Measurements from ENCODE around the gene CA14. TPM values are rescaled to one million over a fixed set of nuclear protein-coding genes. Genes with fewer than 3 reads are reported as not detected.
"Not testable (repeated sequence)": the region's sequence is repeated elsewhere in the genome, so short reads cannot be mapped to it uniquely, and the experiment has no call there.

CA14 gene
- total and polyA plus RNA-seq, 2 of the 4 experiments (the other 2 are of a cell fraction) = not detected

GRCh38 chr1:150227228-150227627, 30.3 kb upstream of the CA14 start:
- TF ChIP-seq NFE2L2 (IDR thresholded peaks at IDR 0.05; ENCODE audit: low read depth, low read length) (no peak), MAZ (IDR thresholded peaks at IDR 0.05; ENCODE audit: borderline replicate concordance, low read depth, low read length) (no peak), ELK1 (IDR thresholded peaks at IDR 0.05; ENCODE audit: borderline replicate concordance, low read depth, low read length) (no peak), MAFK (IDR thresholded peaks at IDR 0.05; ENCODE audit: low read depth, low read length) (no peak), USF2 (IDR thresholded peaks at IDR 0.05; ENCODE audit: low read depth, low read length) (no peak), RCOR1 (IDR thresholded peaks at IDR 0.05; ENCODE audit: insufficient replicate concordance, low read length) (no peak), RFX5 (IDR thresholded peaks at IDR 0.05; ENCODE audit: low read depth, low read length) (no peak), CHD1 (IDR thresholded peaks at IDR 0.05; ENCODE audit: low read depth, low read length) (no peak)
- BruUV-seq (replicated peaks) = no TSS peak
- H3K27ac ChIP-seq (ENCODE audit: insufficient read depth, low read length) = no peak overlapping the region
- ChIA-PET POLR2A (ENCODE audit: unreplicated experiment) (no interaction called here), CTCF (no interaction called here)
- no peak overlapping the region for H3K4ac ChIP-seq (ENCODE audit: low read depth, low read length)
- no peak overlapping the region for H3K9ac ChIP-seq (ENCODE audit: low read depth, low read length)
- H3K18ac ChIP-seq (ENCODE audit: low read depth, low read length) = no peak overlapping the region
- H4K20me1 ChIP-seq (ENCODE audit: insufficient read depth, low read length) = no peaks in the 10 kb centered on the region
- H3K4me1 ChIP-seq (ENCODE audit: control insufficient read depth, insufficient read depth, low read length) = no peaks in the 10 kb centered on the region
- no peak overlapping the region for H3K56ac ChIP-seq (ENCODE audit: extremely low read depth, insufficient read depth, low read length)
- intact Hi-C loops (cut with micrococcal nuclease) = no loop called here
- no peak for DNase-seq
- H2BK15ac ChIP-seq (ENCODE audit: low read depth, low read length) = no peak overlapping the region
- no peak overlapping the region for H3K14ac ChIP-seq (replicated peaks; ENCODE audit: low read depth, low read length)
- H4K5ac ChIP-seq (ENCODE audit: low read depth, low read length) = no peak overlapping the region
- no peak overlapping the region for H2BK5ac ChIP-seq (ENCODE audit: low read depth, low read length, poor library complexity, severe bottlenecking)
- no peak overlapping the region for H2AK5ac ChIP-seq (ENCODE audit: low read depth, low read length)
- H4K8ac ChIP-seq (ENCODE audit: low read depth in 2 of 2, low read length in 2 of 2) = no peak overlapping the region
- in situ Hi-C loops (cut with MboI; ENCODE audit: low sequenced_read_pairs) = no loop called here
- H3K36me3 ChIP-seq (ENCODE audit: control insufficient read depth, insufficient read depth, low read length) = peaks cover 22% of the 10 kb centered on the region
- dilution Hi-C loops (cut with HindIII; ENCODE audit: low sequenced_read_pairs, unreplicated experiment) = no loop called here
- H3K4me2 ChIP-seq (ENCODE audit: low read depth, low read length) = no peak overlapping the region
- no peak for ATAC-seq (ENCODE audit: low read depth)
- no peak overlapping the region for H3K23ac ChIP-seq (ENCODE audit: low read depth, low read length)
- no peak overlapping the region for H2AK9ac ChIP-seq (replicated peaks; ENCODE audit: low read depth, low read length, poor library complexity)
- H3K9me3 ChIP-seq (ENCODE audit: control insufficient read depth, insufficient read depth, low read length) = no peaks in the 10 kb centered on the region
- no peak overlapping the region for H2AFZ ChIP-seq (replicated peaks; ENCODE audit: low read length, poor library complexity)
- H3K9me1 ChIP-seq (ENCODE audit: insufficient read depth, low read length) = no peaks in the 10 kb centered on the region
- H3K27me3 ChIP-seq (ENCODE audit: control insufficient read depth, insufficient read depth, low read length) = no peaks in the 10 kb centered on the region
- no peak overlapping the region for H2BK20ac ChIP-seq (ENCODE audit: low read depth, low read length)
- H3K79me1 ChIP-seq (ENCODE audit: low read depth in 1 of 2, low read length in 2 of 2) = peaks cover 9 to 24% of the 10 kb centered on the region in 2 experiments
- no peak overlapping the region for H2BK120ac ChIP-seq (ENCODE audit: low read depth, low read length)
- no peak overlapping the region for H3K4me3 ChIP-seq (ENCODE audit: insufficient read depth, low read depth, low read length)
- H4K91ac ChIP-seq (ENCODE audit: insufficient read depth, low read depth, low read length) = no peak overlapping the region

GRCh38 chr1:150228246-150228645, 29.3 kb upstream of the CA14 start:
- H3K23ac ChIP-seq (ENCODE audit: low read depth, low read length); H4K5ac ChIP-seq (ENCODE audit: low read depth, low read length); H2BK120ac ChIP-seq (ENCODE audit: low read depth, low read length); H3K18ac ChIP-seq (ENCODE audit: low read depth, low read length); H3K4me3 ChIP-seq (ENCODE audit: insufficient read depth, low read depth, low read length); H4K20me1 ChIP-seq (ENCODE audit: insufficient read depth, low read length); H2AFZ ChIP-seq (replicated peaks; ENCODE audit: low read length, poor library complexity); DNase-seq; H3K14ac ChIP-seq (replicated peaks; ENCODE audit: low read depth, low read length); dilution Hi-C loops (cut with HindIII; ENCODE audit: low sequenced_read_pairs, unreplicated experiment); H3K9ac ChIP-seq (ENCODE audit: low read depth, low read length); H2BK20ac ChIP-seq (ENCODE audit: low read depth, low read length); H3K4ac ChIP-seq (ENCODE audit: low read depth, low read length); H2AK5ac ChIP-seq (ENCODE audit: low read depth, low read length); in situ Hi-C loops (cut with MboI; ENCODE audit: low sequenced_read_pairs); H4K91ac ChIP-seq (ENCODE audit: insufficient read depth, low read depth, low read length); H4K8ac ChIP-seq (ENCODE audit: low read depth in 2 of 2, low read length in 2 of 2); H2AK9ac ChIP-seq (replicated peaks; ENCODE audit: low read depth, low read length, poor library complexity); ATAC-seq (ENCODE audit: low read depth); H2BK5ac ChIP-seq (ENCODE audit: low read depth, low read length, poor library complexity, severe bottlenecking); BruUV-seq (replicated peaks); POLR2A ChIA-PET (ENCODE audit: unreplicated experiment); CTCF ChIA-PET; H3K4me2 ChIP-seq (ENCODE audit: low read depth, low read length); H3K56ac ChIP-seq (ENCODE audit: extremely low read depth, insufficient read depth, low read length); H3K9me3 ChIP-seq (ENCODE audit: control insufficient read depth, insufficient read depth, low read length); H2BK15ac ChIP-seq (ENCODE audit: low read depth, low read length); H3K27ac ChIP-seq (ENCODE audit: insufficient read depth, low read length); H3K4me1 ChIP-seq (ENCODE audit: control insufficient read depth, insufficient read depth, low read length); H3K9me1 ChIP-seq (ENCODE audit: insufficient read depth, low read length); intact Hi-C loops (cut with micrococcal nuclease); H3K27me3 ChIP-seq (ENCODE audit: control insufficient read depth, insufficient read depth, low read length): not testable (repeated sequence)
- H3K36me3 ChIP-seq (ENCODE audit: control insufficient read depth, insufficient read depth, low read length) = peaks cover 19% of the 10 kb centered on the region
- H3K79me1 ChIP-seq (ENCODE audit: low read depth in 1 of 2, low read length in 2 of 2) = peaks cover 9 to 26% of the 10 kb centered on the region in 2 experiments
- WGBS, 2 experiments (ENCODE audit: extremely low coverage in 2 of 2, insufficient read length in 1 of 2) = 100% methylated on average over 3 of the region's 10 CpGs; no CpG with 5 or more reads in 1 of the 2 experiments
